Erythroblast (primary cell): Measurements from ENCODE around the gene DEXI.
A peak's percentile ranks its signal among the peaks of the same experiment; 100 is the strongest.

Source experiments
- DNase-seq, 2 experiments: peaks; one replicate each; lab custom pipeline; 2025; lab: John Stamatoyannopoulos, UW
- GATA1 ChIP-seq: IDR thresholded peaks from 2 replicates; pipeline ENCODE4 v1.6.1; 2011; ENCODE audit warnings: low read depth, mild to moderate bottlenecking, control low read depth, low read length, moderate library complexity
- POLR2A ChIP-seq: IDR thresholded peaks from 2 replicates; pipeline ENCODE4 v1.6.1; 2011; ENCODE audit warnings: mild to moderate bottlenecking, low read length

DEXI gene

GRCh38 chr16:10978124-10978523 is 35.9 kb upstream of the DEXI start:
- DNase-seq, result no peak
- no peak for TF ChIP-seq GATA1
- no peak for TF ChIP-seq POLR2A

GRCh38 chr16:10976634-10977033 is 34.4 kb upstream of the DEXI start:
- TF ChIP-seq GATA1 (no peak), POLR2A (no peak)
- DNase-seq, result no peak

GRCh38 chr16:10972819-10973464 is 30.7 kb upstream of the DEXI start:
- peak; percentile 37 to 52 for DNase-seq
- TF ChIP-seq GATA1 (no peak), POLR2A (no peak)

- DNase-seq, result peak; percentile 93 to 98
- TF ChIP-seq POLR2A (peak; percentile 17), GATA1 (peak; percentile 81)
These were observed 30.0 kb upstream of the DEXI start for GRCh38 chr16:10972108-10972818.

GRCh38 chr16:10971560-10971961 is 29.3 kb upstream of the DEXI start:
- DNase-seq, result peak; percentile 81 to 89
- TF ChIP-seq POLR2A (no peak), GATA1 (no peak)

GRCh38 chr16:10970065-10970464 is 27.8 kb upstream of the DEXI start:
- TF ChIP-seq POLR2A (no peak), GATA1 (no peak)
- DNase-seq, result no peak

- no peak for DNase-seq
These were observed 27.3 kb upstream of the DEXI start for GRCh38 chr16:10969615-10970014.

GRCh38 chr16:10968498-10968897 is 26.2 kb upstream of the DEXI start:
- no peak for DNase-seq
- TF ChIP-seq POLR2A (no peak), GATA1 (no peak)

More at GRCh38 chr16:10969615-10970014, 27.3 kb upstream of the DEXI start:
- TF ChIP-seq GATA1, result no peak
- TF ChIP-seq POLR2A, result no peak

- no peak for DNase-seq
- no peak for TF ChIP-seq GATA1
- no peak for TF ChIP-seq POLR2A
These were observed 25.7 kb upstream of the DEXI start for GRCh38 chr16:10967986-10968385.

GRCh38 chr16:10966559-10966958 is 24.3 kb upstream of the DEXI start:
- peak in 1 of 2 experiments; percentile 60 for DNase-seq

GRCh38 chr16:10966129-10966528 is 23.9 kb upstream of the DEXI start:
- TF ChIP-seq GATA1, result no peak
- no peak for TF ChIP-seq POLR2A

More at GRCh38 chr16:10966559-10966958, 24.3 kb upstream of the DEXI start:
- peak; percentile 52 for TF ChIP-seq POLR2A

GRCh38 chr16:10965440-10966061 is 23.3 kb upstream of the DEXI start:
- TF ChIP-seq POLR2A, result no peak
- TF ChIP-seq GATA1, result no peak
- DNase-seq, result peak; percentile 87 to 88

More at GRCh38 chr16:10966129-10966528, 23.9 kb upstream of the DEXI start:
- DNase-seq, result peak; percentile 87 to 90

- TF ChIP-seq GATA1 (no peak), POLR2A (no peak)
- DNase-seq, result no peak
These were observed 22.6 kb upstream of the DEXI start for GRCh38 chr16:10964891-10965326.

GRCh38 chr16:10964039-10964890 is 22.0 kb upstream of the DEXI start:
- no peak for TF ChIP-seq GATA1
- DNase-seq, result peak; percentile 82 to 92
